ENCODE measurements around the gene SPSB1. TPM values are rescaled to one million over a fixed set of nuclear protein-coding genes. Genes with fewer than 3 reads are reported as not detected.

The SPSB1 gene
- total RNA-seq, 3 donors from 2014 or later (not counting 1 experiment from before 2014, with no cell fraction given), result 0.82 to 3.0 (median 1.5) TPM

DNA sequence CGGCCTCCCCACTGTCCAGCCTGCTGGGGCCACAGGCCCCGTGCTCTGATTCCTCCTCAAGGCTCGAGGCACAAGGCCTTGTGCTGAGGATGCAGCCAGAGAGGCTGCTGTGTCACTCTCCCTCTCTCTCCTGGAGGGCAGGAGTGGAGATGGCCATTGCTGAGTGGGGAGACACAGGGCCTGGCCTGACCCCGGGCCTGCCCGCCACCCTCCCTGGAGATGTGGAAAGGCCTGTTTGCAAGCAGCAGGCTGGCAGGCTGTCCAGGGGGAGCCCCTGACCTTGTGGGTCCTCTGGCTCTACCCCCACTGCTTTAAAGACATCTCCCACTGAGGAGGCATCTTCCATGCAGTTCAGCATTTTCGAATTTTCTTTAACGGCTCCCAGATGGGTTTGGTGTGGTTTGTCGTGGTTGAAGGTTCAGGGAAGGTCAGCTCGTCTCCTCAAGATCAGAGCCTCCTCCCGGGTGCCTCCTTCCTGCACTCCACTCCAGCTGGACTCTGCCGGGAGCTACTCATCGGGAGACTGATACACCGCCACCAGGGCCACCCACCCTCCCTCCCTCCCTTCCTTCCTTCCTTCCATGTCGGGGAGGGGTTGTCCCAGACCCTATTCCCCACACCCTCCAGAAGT is 69.1 kb downstream of the SPSB1 start:
- Mint-ChIP-seq H3K27me3 (ENCODE audit: low read depth in 2 of 2) (no peaks in the 10 kb centered on the region), H3K4me1 (no peaks in the 10 kb centered on the region), H3K4me3 (no peak overlapping the region), H3K27ac (no peak overlapping the region), H3K9me3 (peaks cover 0 to under 1% of the 10 kb centered on the region in 2 donors), H3K36me3 (no peaks in the 10 kb centered on the region)
- TF ChIP-seq, protein P1, sequence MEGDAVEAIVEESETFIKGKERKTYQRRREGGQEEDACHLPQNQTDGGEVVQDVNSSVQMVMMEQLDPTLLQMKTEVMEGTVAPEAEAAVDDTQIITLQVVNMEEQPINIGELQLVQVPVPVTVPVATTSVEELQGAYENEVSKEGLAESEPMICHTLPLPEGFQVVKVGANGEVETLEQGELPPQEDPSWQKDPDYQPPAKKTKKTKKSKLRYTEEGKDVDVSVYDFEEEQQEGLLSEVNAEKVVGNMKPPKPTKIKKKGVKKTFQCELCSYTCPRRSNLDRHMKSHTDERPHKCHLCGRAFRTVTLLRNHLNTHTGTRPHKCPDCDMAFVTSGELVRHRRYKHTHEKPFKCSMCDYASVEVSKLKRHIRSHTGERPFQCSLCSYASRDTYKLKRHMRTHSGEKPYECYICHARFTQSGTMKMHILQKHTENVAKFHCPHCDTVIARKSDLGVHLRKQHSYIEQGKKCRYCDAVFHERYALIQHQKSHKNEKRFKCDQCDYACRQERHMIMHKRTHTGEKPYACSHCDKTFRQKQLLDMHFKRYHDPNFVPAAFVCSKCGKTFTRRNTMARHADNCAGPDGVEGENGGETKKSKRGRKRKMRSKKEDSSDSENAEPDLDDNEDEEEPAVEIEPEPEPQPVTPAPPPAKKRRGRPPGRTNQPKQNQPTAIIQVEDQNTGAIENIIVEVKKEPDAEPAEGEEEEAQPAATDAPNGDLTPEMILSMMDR (IDR thresholded peaks at IDR 0.05), result no peak
- Histone ChIP-seq H3K4me3 (ENCODE audit: low read length) (no peak overlapping the region), H3K27me3 (ENCODE audit: control insufficient read depth, insufficient read depth, low read length) (no peaks in the 10 kb centered on the region), H3K4me1 (ENCODE audit: control insufficient read depth, insufficient read depth, low read length) (peaks cover 14% of the 10 kb centered on the region), H3K36me3 (ENCODE audit: control insufficient read depth, insufficient read depth, low read length) (no peaks in the 10 kb centered on the region), H3K27ac (ENCODE audit: low read length) (no peak overlapping the region), H3K9me3 (ENCODE audit: control insufficient read depth, insufficient read depth, low read length) (no peaks in the 10 kb centered on the region)
- intact Hi-C loops (cut with micrococcal nuclease), result no loop called here
- DNase-seq, result no peak
- WGBS (ENCODE audit: insufficient coverage), result 63% methylated on average over 12 of the region's 14 CpGs
- no peak for ATAC-seq

DNA sequence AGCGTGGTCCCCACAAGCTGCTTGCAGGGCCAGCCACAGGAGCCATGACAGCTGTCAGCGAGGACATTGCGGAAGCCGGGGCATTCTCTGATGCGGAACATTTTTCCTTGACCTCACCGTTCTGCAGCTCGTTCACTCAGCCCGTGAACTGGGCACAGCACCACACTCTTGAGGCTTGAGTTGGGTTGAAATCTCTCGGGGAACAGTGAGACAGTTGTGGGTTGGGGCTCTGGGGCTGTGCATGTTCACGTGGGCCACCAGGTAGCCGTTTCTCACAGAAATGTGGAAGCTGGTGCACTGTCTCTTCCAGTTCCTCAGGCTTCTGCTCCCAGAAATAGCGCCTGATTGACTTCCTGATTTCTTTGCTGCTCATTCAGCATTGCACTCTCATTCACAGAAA is 69.8 kb downstream of the SPSB1 start:
- intact Hi-C loops (cut with micrococcal nuclease), result no loop called here
- Mint-ChIP-seq H3K9me3 (no peaks in the 10 kb centered on the region), H3K4me1 (no peaks in the 10 kb centered on the region), H3K27ac (no peak overlapping the region), H3K27me3 (ENCODE audit: low read depth in 2 of 2) (no peaks in the 10 kb centered on the region), H3K4me3 (no peak overlapping the region), H3K36me3 (no peaks in the 10 kb centered on the region)
- TF ChIP-seq, protein P1 (IDR thresholded peaks at IDR 0.05), result no peak
- Histone ChIP-seq H3K27ac (ENCODE audit: low read length) (no peak overlapping the region), H3K4me1 (ENCODE audit: control insufficient read depth, insufficient read depth, low read length) (peaks cover 14% of the 10 kb centered on the region), H3K27me3 (ENCODE audit: control insufficient read depth, insufficient read depth, low read length) (no peaks in the 10 kb centered on the region), H3K36me3 (ENCODE audit: control insufficient read depth, insufficient read depth, low read length) (no peaks in the 10 kb centered on the region), H3K9me3 (ENCODE audit: control insufficient read depth, insufficient read depth, low read length) (no peaks in the 10 kb centered on the region), H3K4me3 (ENCODE audit: low read length) (no peak overlapping the region)
- WGBS (ENCODE audit: insufficient coverage), result 51% methylated on average over 12 of the region's 12 CpGs
- no peak for DNase-seq
- ATAC-seq, result no peak

DNA sequence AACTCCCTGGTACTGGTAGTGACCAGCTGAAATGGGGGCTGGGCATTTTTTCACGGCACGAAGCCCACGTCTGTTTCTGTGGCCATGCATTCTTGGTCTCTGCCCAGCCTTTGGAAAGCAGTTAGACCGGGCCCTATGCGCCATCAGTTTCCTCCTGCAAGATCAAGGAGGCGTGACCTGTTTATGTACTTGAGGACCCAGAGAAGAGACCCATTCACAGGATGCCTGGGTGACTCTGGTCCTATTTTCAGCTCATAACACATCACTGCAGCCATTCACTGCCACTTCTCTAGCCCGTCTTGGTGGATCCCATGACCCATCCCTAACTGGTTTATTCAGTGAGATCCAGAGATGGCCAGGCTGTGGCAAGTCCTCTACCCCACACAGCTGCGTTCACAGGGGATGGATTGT is 70.4 kb downstream of the SPSB1 start:
- no peaks in the 10 kb centered on the region for H3K36me3 ChIP-seq (ENCODE audit: control insufficient read depth, insufficient read depth, low read length)
- no peaks in the 10 kb centered on the region for H3K9me3 ChIP-seq (ENCODE audit: control insufficient read depth, insufficient read depth, low read length)
- peaks cover 14% of the 10 kb centered on the region for H3K4me1 ChIP-seq (ENCODE audit: control insufficient read depth, insufficient read depth, low read length)
- H3K4me1 Mint-ChIP-seq, result no peaks in the 10 kb centered on the region
- no peak for DNase-seq
- TF ChIP-seq, protein P1 (IDR thresholded peaks at IDR 0.05), result no peak
- no peak overlapping the region for H3K4me3 Mint-ChIP-seq
- no peak overlapping the region for H3K27ac ChIP-seq (ENCODE audit: low read length)
- WGBS (ENCODE audit: insufficient coverage), result 68% methylated on average over 8 of the region's 8 CpGs
- H3K27ac Mint-ChIP-seq, result no peak overlapping the region
- no peaks in the 10 kb centered on the region for H3K27me3 ChIP-seq (ENCODE audit: control insufficient read depth, insufficient read depth, low read length)
- no peak for ATAC-seq
- no peaks in the 10 kb centered on the region for H3K9me3 Mint-ChIP-seq
- H3K36me3 Mint-ChIP-seq, result no peaks in the 10 kb centered on the region
- no peaks in the 10 kb centered on the region for H3K27me3 Mint-ChIP-seq (ENCODE audit: low read depth in 2 of 2)
- intact Hi-C loops (cut with micrococcal nuclease), result no loop called here
- no peak overlapping the region for H3K4me3 ChIP-seq (ENCODE audit: low read length)

DNA sequence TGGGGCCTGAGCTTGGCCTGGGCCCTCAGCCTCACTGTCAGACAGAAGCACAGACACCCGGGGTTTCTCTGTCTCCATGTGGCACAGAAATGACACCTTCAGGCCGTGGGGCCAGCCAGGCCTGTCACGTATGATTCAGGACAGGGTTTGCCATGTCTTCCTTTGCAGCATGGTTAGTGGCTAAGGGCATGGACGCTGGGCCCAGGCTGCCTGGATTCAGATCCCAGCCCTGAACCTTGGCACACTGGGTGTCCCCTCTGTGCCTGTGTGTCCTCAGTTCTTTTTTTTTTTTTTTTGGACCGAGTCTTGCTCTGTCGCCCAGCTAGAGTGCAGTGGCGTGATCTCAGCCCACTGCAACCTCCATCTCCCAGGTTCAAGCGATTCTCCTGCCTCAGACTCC is 73.6 kb downstream of the SPSB1 start:
- intact Hi-C loops (cut with micrococcal nuclease), result no loop called here
- H3K27me3 Mint-ChIP-seq (ENCODE audit: low read depth in 2 of 2), result no peaks in the 10 kb centered on the region
- no peaks in the 10 kb centered on the region for H3K4me1 Mint-ChIP-seq
- Histone ChIP-seq H3K27me3 (ENCODE audit: control insufficient read depth, insufficient read depth, low read length) (no peaks in the 10 kb centered on the region), H3K4me1 (ENCODE audit: control insufficient read depth, insufficient read depth, low read length) (peaks cover 14% of the 10 kb centered on the region), H3K9me3 (ENCODE audit: control insufficient read depth, insufficient read depth, low read length) (no peaks in the 10 kb centered on the region), H3K4me3 (ENCODE audit: low read length) (no peak overlapping the region), H3K27ac (ENCODE audit: low read length) (no peak overlapping the region), H3K36me3 (ENCODE audit: control insufficient read depth, insufficient read depth, low read length) (no peaks in the 10 kb centered on the region)
- ATAC-seq (no peak), DNase-seq (no peak)
- H3K27ac Mint-ChIP-seq, result no peak overlapping the region
- H3K4me3 Mint-ChIP-seq, result no peak overlapping the region
- H3K36me3 Mint-ChIP-seq, result no peaks in the 10 kb centered on the region
- TF ChIP-seq, protein P1 (IDR thresholded peaks at IDR 0.05), result no peak
- no peaks in the 10 kb centered on the region for H3K9me3 Mint-ChIP-seq
- WGBS (ENCODE audit: insufficient coverage), result 90% methylated on average over 8 of the region's 8 CpGs

Measured in natural killer cell (primary cell).